Medulla oblongata (tissue), 1 donor: ENCODE results near the gene TLR9.
A peak's percentile ranks its signal among the peaks of the same experiment; 100 is the strongest.

Source experiments
- DNase-seq: peaks from one replicate; pipeline ENCODE4 v3.0.0-alpha.2; 2015; ENCODE audit errors: extremely low spot score

Gene TLR9

DNA sequence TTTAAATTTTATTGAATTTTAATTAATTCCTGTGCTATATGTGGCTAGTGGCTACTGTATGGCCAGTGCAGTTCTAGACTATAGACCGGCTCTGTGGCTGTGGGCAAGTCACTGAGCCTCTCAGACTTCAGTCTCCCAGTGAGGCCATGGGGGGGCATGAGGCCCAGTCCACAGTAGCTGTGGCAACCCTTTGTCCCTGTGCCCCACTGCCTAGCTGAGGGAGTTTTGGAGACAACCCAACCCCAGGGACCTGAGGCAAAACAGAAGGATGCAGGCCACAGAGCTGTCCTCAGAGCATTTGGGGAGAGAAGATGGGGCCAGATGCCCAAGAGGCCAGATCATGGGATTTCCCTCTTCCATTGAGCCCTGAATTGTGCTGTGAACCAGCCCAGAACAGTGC lies 52.3 kb downstream of the TLR9 start:
- DNase-seq: peak; percentile 11

GRCh38 chr3:52172262-52172757 lies 53.1 kb downstream of the TLR9 start:
- DNase-seq: peak; percentile 73

DNA sequence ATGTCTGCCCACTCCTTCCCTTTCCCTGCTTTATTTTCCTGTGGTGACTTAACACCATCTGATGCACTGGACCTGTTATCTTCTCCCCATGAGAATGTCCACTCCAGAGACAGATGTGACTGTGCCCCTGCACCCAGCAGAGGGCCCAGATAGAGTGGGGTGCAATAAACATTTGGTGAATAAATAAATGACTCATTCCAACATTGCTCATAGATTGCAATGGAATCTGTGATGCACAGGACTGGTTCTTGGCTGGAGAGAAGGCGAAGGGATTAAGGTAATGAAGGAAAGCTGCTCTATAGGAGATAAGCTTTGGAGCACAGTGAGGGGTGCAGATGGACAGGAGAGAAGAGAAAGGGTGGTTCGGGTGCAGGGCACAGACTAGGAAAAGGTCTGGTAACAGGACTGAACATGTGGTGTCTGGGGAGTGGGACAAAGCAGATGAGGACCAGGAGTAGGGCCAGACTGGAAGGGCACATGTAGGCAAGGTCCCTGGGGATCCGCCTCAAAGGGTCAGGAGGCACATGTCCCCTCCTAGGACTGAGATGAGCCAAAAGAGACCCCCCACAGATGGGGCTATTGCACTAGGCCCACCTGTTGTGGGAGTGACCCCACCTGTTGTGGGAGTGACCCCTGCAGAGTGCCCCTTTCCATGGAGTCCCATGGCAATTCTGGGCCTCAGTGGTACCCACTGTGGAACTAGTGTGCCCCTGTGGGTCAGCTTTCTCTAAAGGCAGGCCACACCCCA lies 53.8 kb downstream of the TLR9 start:
- no peak for DNase-seq
